HCT116 (cell line): ENCODE measurements around the gene PARVB. TPM values are rescaled to one million over a fixed set of nuclear protein-coding genes. Genes with fewer than 3 reads are reported as not detected.

ENCODE experiments used
- ATAC-seq: fragments of 200-7000 bp; cut with Tn5 transposase; 2 replicates; pipeline ENCODE4 v1.9.1; 2020; ENCODE audit warnings: mild to moderate bottlenecking, moderate library complexity
- BruUV-seq: library from RNA; stranded (reverse); fragments of 400-500 nt; replicated peaks from 2 replicates; lab custom pipeline; 2021; lab: Mats Ljungman, UMichigan
- CTCF ChIA-PET: fragments of 300-600 bp; sonication (Branson Sonifier 250); formaldehyde crosslinking; loops from one replicate; lab custom pipeline; 2021; ENCODE audit warnings: antibody characterized with exemption; lab: Charles Lee
- POLR2A ChIA-PET: fragments of 300-600, 350-600 bp; sonication (Branson Sonifier 250); formaldehyde crosslinking; loops from one replicate; lab custom pipeline; 2021; ENCODE audit warnings: antibody characterized with exemption; lab: Charles Lee
- RAD21 ChIA-PET, 2 experiments: fragments of 300-600 bp; sonication (Branson Sonifier 250); formaldehyde crosslinking; loops; one replicate each; lab custom pipeline; 2023; ENCODE audit warnings: low total read pairs in 2 of 2; ENCODE audit not compliant: uncharacterized antibody in 2 of 2, unreplicated experiment in 2 of 2, low non-redundant PET in 1 of 2; lab: Charles Lee
- DNase-seq: peaks from one replicate; pipeline ENCODE4 v3.0.0-alpha.2; 2010; ENCODE audit warnings: low read depth, low spot score
- H2AFZ ChIP-seq: fragments of 200-600 bp; shearing (Covaris generic), sonication (generic); 2 replicates; pipeline ENCODE4 v1.6.1; 2017; ENCODE audit warnings: low read depth, mixed run types, mixed read lengths, antibody characterized with exemption, low read length; ENCODE audit not compliant: poor library complexity, severe bottlenecking
- H3K27ac ChIP-seq: 2 replicates; pipeline ENCODE4 v1.5.1; 2012; ENCODE audit warnings: low read depth, low read length
- H3K27me3 ChIP-seq: fragments of 200-600 bp; sonication (generic); 2 replicates; pipeline ENCODE4 v1.6.1; 2016; ENCODE audit warnings: mixed run types, low read length, mixed read lengths; ENCODE audit not compliant: insufficient read depth
- H3K36me3 ChIP-seq, 2 experiments: fragments of 200-500 bp in 1 of 2; fragments of 200-600 bp in 1 of 2; sonication (Bioruptor generic) in 1 of 2; sonication (generic) in 1 of 2; 2 replicates each; pipeline versions ENCODE4 v1.5.1 to v1.6.1; 2014 to 2016; ENCODE audit warnings: low read length in 2 of 2, inconsistent platforms in 1 of 2, mixed read lengths in 1 of 2, mixed run types in 1 of 2; ENCODE audit not compliant: insufficient read depth in 2 of 2, control insufficient read depth in 1 of 2
- H3K4me1 ChIP-seq, 2 experiments: fragments of 200-600 bp in 1 of 2; sonication (generic) in 1 of 2; 2 replicates each; pipeline versions ENCODE4 v1.5.1 to v1.6.1; 2012 to 2017; ENCODE audit warnings: low read length in 2 of 2, inconsistent platforms in 1 of 2, mild to moderate bottlenecking in 1 of 2, mixed read lengths in 1 of 2, mixed run types in 1 of 2, moderate library complexity in 1 of 2; ENCODE audit not compliant: insufficient read depth in 2 of 2, control insufficient read depth in 1 of 2
- H3K4me2 ChIP-seq: fragments of 200-600 bp; sonication (generic); 2 replicates; pipeline ENCODE4 v1.6.1; 2017; ENCODE audit warnings: mixed run types, low read length, mixed read lengths
- H3K4me3 ChIP-seq, 2 experiments: fragments of 200-600 bp in 1 of 2; sonication (generic) in 1 of 2; replicated peaks in 1 of 2; 2 replicates each; pipeline ENCODE4 v1.5.1; 2011 to 2016; ENCODE audit warnings: low read length in 2 of 2, control low read depth in 1 of 2, low read depth in 1 of 2, mild to moderate bottlenecking in 1 of 2, mixed read lengths in 1 of 2, mixed run types in 1 of 2
- H3K79me2 ChIP-seq: fragments of 200-600 bp; sonication (generic); 2 replicates; pipeline ENCODE4 v1.6.1; 2017; ENCODE audit warnings: mild to moderate bottlenecking, mixed run types, low read length, moderate library complexity, mixed read lengths; ENCODE audit not compliant: insufficient read depth
- H3K9ac ChIP-seq: fragments of 200-600 bp; sonication (generic); 2 replicates; pipeline ENCODE4 v1.6.1; 2016; ENCODE audit warnings: low read length, mixed read lengths
- H3K9me2 ChIP-seq: fragments of 200-600 bp; sonication (generic), shearing (Covaris generic); 2 replicates; pipeline ENCODE4 v1.6.1; 2017; ENCODE audit warnings: mixed run types, mild to moderate bottlenecking, moderate library complexity; ENCODE audit not compliant: insufficient read depth
- H3K9me3 ChIP-seq, 2 experiments: fragments of 200-500 bp in 1 of 2; fragments of 200-600 bp in 1 of 2; sonication (Bioruptor generic) in 1 of 2; sonication (generic) in 1 of 2; 2 replicates each; pipeline ENCODE4 v1.6.1; 2014 to 2017; ENCODE audit warnings: low read length in 2 of 2, mixed read lengths in 2 of 2, inconsistent platforms in 1 of 2, low read depth in 1 of 2, mild to moderate bottlenecking in 1 of 2, mixed run types in 1 of 2, moderate library complexity in 1 of 2; ENCODE audit not compliant: control insufficient read depth in 1 of 2, insufficient read depth in 1 of 2
- H4K20me1 ChIP-seq: fragments of 200-600 bp; sonication (generic), shearing (Covaris generic); 2 replicates; pipeline ENCODE4 v1.6.1; 2017; ENCODE audit warnings: mixed run types, mild to moderate bottlenecking, moderate library complexity; ENCODE audit not compliant: insufficient read depth
- ATF3 ChIP-seq: IDR thresholded peaks from 2 replicates; pipeline ENCODE4 v1.6.1; 2012
- CEBPB ChIP-seq: IDR thresholded peaks from 2 replicates; pipeline ENCODE4 v1.6.1; 2012; ENCODE audit warnings: low read depth
- CTCF ChIP-seq, 3 experiments: fragments of 200-600 bp in 1 of 3; sonication (generic) in 1 of 3; IDR thresholded peaks in 2 of 3; conservative IDR thresholded peaks in 1 of 3; 2 replicates each; pipeline ENCODE4 v1.5.1; 2012 to 2017; ENCODE audit warnings: low read depth in 2 of 3, low read length in 2 of 3, antibody characterized with exemption in 1 of 3, borderline replicate concordance in 1 of 3, control low read depth in 1 of 3, mild to moderate bottlenecking in 1 of 3, mixed read lengths in 1 of 3, mixed run types in 1 of 3, moderate library complexity in 1 of 3; ENCODE audit not compliant: insufficient read depth in 1 of 3
- EGR1 ChIP-seq: IDR thresholded peaks from 2 replicates; pipeline ENCODE4 v1.6.1; 2012; ENCODE audit warnings: low read depth
- EZH2phosphoT487 ChIP-seq: fragments of 200-600 bp; IDR thresholded peaks from 2 replicates; pipeline ENCODE4 v1.6.1; 2018; ENCODE audit warnings: antibody characterized with exemption, borderline replicate concordance
- MAX ChIP-seq: IDR thresholded peaks from 2 replicates; pipeline ENCODE4 v1.6.1; 2012
- POLR2A ChIP-seq: IDR thresholded peaks from 2 replicates; pipeline ENCODE4 v1.7.0; 2011; ENCODE audit warnings: borderline replicate concordance; ENCODE audit not compliant: insufficient read depth, insufficient read length; ENCODE audit errors: extremely low read depth
- REST ChIP-seq: IDR thresholded peaks from 2 replicates; pipeline ENCODE4 v1.6.1; 2012; ENCODE audit warnings: low read depth
- SP1 ChIP-seq: IDR thresholded peaks from 2 replicates; pipeline ENCODE4 v1.6.1; 2012; ENCODE audit warnings: low read depth
- SRF ChIP-seq: IDR thresholded peaks from 2 replicates; pipeline ENCODE4 v1.6.1; 2012; ENCODE audit warnings: low read depth
- YY1 ChIP-seq: IDR thresholded peaks from 2 replicates; pipeline ENCODE4 v1.6.1; 2011; ENCODE audit warnings: low read length, low read depth, moderate library complexity, mild to moderate bottlenecking; ENCODE audit not compliant: insufficient replicate concordance; ENCODE audit errors: extremely low read depth
- intact Hi-C: fragments of 100-400 bp; cut with micrococcal nuclease; formaldehyde crosslinking; loops from 2 replicates; pipeline ENCODE4 v1.10.0; 2022
- total RNA-seq: library from RNA; stranded (reverse); gene quantifications from one replicate; pipeline ENCODE4 v1.2.1, GENCODE V29; 2021; ENCODE audit not compliant: unreplicated experiment

PARVB gene
- total RNA-seq, 1 experiment from 2014 or later: 21.4 TPM

GRCh38 chr22:44157916-44158618 is 134.0 kb downstream of the PARVB start:
- no peak overlapping the region for H3K4me3 ChIP-seq
- CTCF ChIA-PET: no interaction called here
- no peaks in the 10 kb centered on the region for H4K20me1 ChIP-seq
- no peaks in the 10 kb centered on the region for H3K27me3 ChIP-seq
- DNase-seq (no peak), ATAC-seq (no peak)
- no peaks in the 10 kb centered on the region for H3K36me3 ChIP-seq
- no peak overlapping the region for H3K4me2 ChIP-seq
- BruUV-seq: no TSS peak
- H3K9me3 ChIP-seq: no peaks in the 10 kb centered on the region
- H3K9ac ChIP-seq: no peak overlapping the region
- RAD21 ChIA-PET: no interaction called here
- POLR2A ChIA-PET: no interaction called here
- intact Hi-C loops: no loop called here
- no peaks in the 10 kb centered on the region for H3K4me1 ChIP-seq
- H3K9me2 ChIP-seq: no peaks in the 10 kb centered on the region
- no peak overlapping the region for H3K27ac ChIP-seq
- H2AFZ ChIP-seq: no peak overlapping the region
- no peak for TF ChIP-seq EZH2phosphoT487
- H3K79me2 ChIP-seq: no peaks in the 10 kb centered on the region

GRCh38 chr22:44158816-44159215 is 134.7 kb downstream of the PARVB start:
- BruUV-seq: no TSS peak
- Histone ChIP-seq H3K9me2 (no peaks in the 10 kb centered on the region), H3K9me3 (no peaks in the 10 kb centered on the region), H3K4me1 (no peaks in the 10 kb centered on the region), H2AFZ (no peak overlapping the region), H3K79me2 (no peaks in the 10 kb centered on the region), H3K36me3 (no peaks in the 10 kb centered on the region), H4K20me1 (no peaks in the 10 kb centered on the region), H3K27ac (no peak overlapping the region), H3K4me2 (no peak overlapping the region), H3K4me3 (no peak overlapping the region), H3K27me3 (no peaks in the 10 kb centered on the region), H3K9ac (no peak overlapping the region)
- TF ChIP-seq CTCF (IDR thresholded peaks at IDR 0.05 in 2 of 3, conservative IDR thresholded peaks at IDR 0.05 in 1 of 3; ENCODE audit: borderline replicate concordance in 1 of 3, insufficient read depth in 1 of 3, low read depth in 2 of 3, low read length in 2 of 3) (no peak), EGR1 (no peak), CEBPB (no peak), ATF3 (no peak), REST (no peak), MAX (no peak), POLR2A (no peak), SRF (no peak), EZH2phosphoT487 (no peak), SP1 (no peak), YY1 (no peak)
- intact Hi-C loops: no loop called here
- no peak for ATAC-seq
- ChIA-PET CTCF (no interaction called here), RAD21 (no interaction called here), POLR2A (no interaction called here)
- no peak for DNase-seq
